K562 (cell line): ENCODE data around the gene TNFSF15. TPM values are rescaled to one million over a fixed set of nuclear protein-coding genes. Genes with fewer than 3 reads are reported as not detected.

ENCODE experiments used
- ATAC-seq: fragments of 200-7000 bp; cut with Tn5 transposase; 3 replicates; pipeline ENCODE4 v1.9.1; 2020; ENCODE audit warnings: moderate library complexity
- BruUV-seq: library from RNA; stranded (reverse); fragments of 400-500 nt; replicated peaks from 2 replicates; lab custom pipeline; 2021; lab: Mats Ljungman, UMichigan
- CTCF ChIA-PET: fragments of 300-600 bp; formaldehyde crosslinking; extraction: SDS; loops from one replicate; lab custom pipeline; 2021; ENCODE audit warnings: low intra/inter-chr PET ratio; lab: Yijun Ruan, JAX
- POLR2A ChIA-PET: fragments of 300-600, 350-650 bp; sonication (Branson Sonifier 250); formaldehyde crosslinking; extraction: SDS; loops from one replicate; lab custom pipeline; 2021; ENCODE audit warnings: antibody characterized with exemption, inconsistent platforms; lab: Yijun Ruan, JAX
- DNase-seq, 4 experiments: peaks; one replicate each; pipeline versions ENCODE4 v3.0.0 to v3.0.0-alpha.2; 2011 to 2018; ENCODE audit warnings: low spot score in 3 of 4, mixed read lengths in 3 of 4; ENCODE audit errors: extremely low read depth in 1 of 4
- FAIRE-seq: peaks from 2 replicates; lab custom pipeline; 2011; peaks lifted over from hg19 to GRCh38; lab: Jason Lieb, UNC
- H2AFZ ChIP-seq: 2 replicates; pipeline ENCODE4 v1.6.0; 2011; ENCODE audit warnings: low read depth, low read length, control low read depth, inconsistent platforms
- H3K27ac ChIP-seq: fragments of 200-600 bp; 3 replicates; pipeline ENCODE4 v1.8.0; 2011; ENCODE audit warnings: low read depth, mild to moderate bottlenecking, control low read depth, inconsistent platforms, low read length, moderate library complexity, mixed read lengths; ENCODE audit errors: extremely low read depth
- H3K27me3 ChIP-seq, 2 experiments: fragments of 300-600 bp in 1 of 2; 2 replicates in 1 of 2; 3 replicates in 1 of 2; pipeline versions ENCODE4 v1.6.0 to v1.8.0; 2011; ENCODE audit warnings: inconsistent platforms in 2 of 2, low read length in 2 of 2, mild to moderate bottlenecking in 1 of 2, mixed read lengths in 1 of 2, moderate library complexity in 1 of 2; ENCODE audit not compliant: control insufficient read depth in 2 of 2, insufficient read depth in 2 of 2
- H3K36me3 ChIP-seq: fragments of 300-600 bp; 3 replicates; pipeline ENCODE4 v1.8.0; 2011; ENCODE audit warnings: mild to moderate bottlenecking, low read length, inconsistent platforms; ENCODE audit not compliant: control insufficient read depth, insufficient read depth
- H3K4me1 ChIP-seq, 2 experiments: fragments of 200-600 bp in 1 of 2; replicated peaks in 1 of 2; 2 replicates in 1 of 2; 3 replicates in 1 of 2; pipeline versions ENCODE4 v1.5.1 to v1.8.0; 2011; ENCODE audit warnings: inconsistent platforms in 2 of 2, low read length in 2 of 2, mild to moderate bottlenecking in 1 of 2, mixed read lengths in 1 of 2, moderate library complexity in 1 of 2; ENCODE audit not compliant: control insufficient read depth in 2 of 2, insufficient read depth in 2 of 2
- H3K4me2 ChIP-seq: 2 replicates; pipeline ENCODE4 v1.6.1; 2011; ENCODE audit warnings: low read length, control low read depth, inconsistent platforms, mixed read lengths; ENCODE audit not compliant: insufficient read depth
- H3K4me3 ChIP-seq: fragments of 200-600 bp; sonication (generic), shearing (Covaris generic); 2 replicates; pipeline ENCODE4 v1.5.1; 2016; ENCODE audit warnings: control low read depth, inconsistent platforms
- H3K79me2 ChIP-seq: fragments of 200-600 bp; 3 replicates; pipeline ENCODE4 v1.8.0; 2011; ENCODE audit warnings: low read length, inconsistent platforms; ENCODE audit not compliant: control insufficient read depth, insufficient read depth
- H3K9ac ChIP-seq, 2 experiments: 2 replicates each; pipeline versions ENCODE4 v1.6.0 to v1.6.1; 2011; ENCODE audit warnings: low read depth in 2 of 2, low read length in 2 of 2, control low read depth in 1 of 2, inconsistent platforms in 1 of 2, mild to moderate bottlenecking in 1 of 2, mixed read lengths in 1 of 2; ENCODE audit not compliant: insufficient read depth in 1 of 2
- H3K9me1 ChIP-seq: one replicate; pipeline ENCODE4 v1.6.0; 2011; ENCODE audit warnings: inconsistent platforms, mild to moderate bottlenecking, low read length, moderate library complexity; ENCODE audit not compliant: control insufficient read depth, insufficient read depth
- H3K9me3 ChIP-seq: replicated peaks from 2 replicates; pipeline ENCODE4 v1.5.1; 2011; ENCODE audit warnings: low read depth, low read length, inconsistent platforms; ENCODE audit not compliant: control insufficient read depth, insufficient read depth
- H4K20me1 ChIP-seq: replicated peaks from 2 replicates; pipeline ENCODE4 v1.6.1; 2011; ENCODE audit warnings: low read length, inconsistent platforms, mixed read lengths; ENCODE audit not compliant: control insufficient read depth, insufficient read depth
- BRD4 ChIP-seq: fragments of 200-600 bp; sonication (generic); IDR thresholded peaks from 2 replicates; pipeline ENCODE4 v1.6.1; 2017; ENCODE audit warnings: inconsistent platforms
- CTBP1 ChIP-seq: fragments of 450-650 bp; IDR thresholded peaks from 2 replicates; pipeline ENCODE4 v1.6.1; 2016; ENCODE audit warnings: borderline replicate concordance
- E2F3 ChIP-seq: fragments of 250-450 bp; sonication (Bioruptor Pico); IDR thresholded peaks from 2 replicates; pipeline ENCODE4 v1.4.0; 2020; ENCODE audit warnings: mild to moderate bottlenecking
- HNRNPLL ChIP-seq: fragments of 200-400 bp; formaldehyde crosslinking; IDR thresholded peaks from 2 replicates; pipeline ENCODE4 v1.6.1; 2017; ENCODE audit warnings: low read length, low read depth, mild to moderate bottlenecking; ENCODE audit not compliant: poor library complexity, severe bottlenecking
- MAZ ChIP-seq, 2 experiments: fragments of 450-650 bp in 1 of 2; sonication (generic) in 1 of 2; formaldehyde crosslinking; IDR thresholded peaks in 1 of 2; conservative IDR thresholded peaks in 1 of 2; 2 replicates each; pipeline versions ENCODE4 v1.4.0 to v1.5.0; 2020; ENCODE audit warnings: mild to moderate bottlenecking in 1 of 2, missing genetic modification reagents in 1 of 2
- ZBTB1 ChIP-seq: sonication (generic); formaldehyde crosslinking; IDR thresholded peaks from 2 replicates; pipeline ENCODE4 v1.8.1; 2023; ENCODE audit warnings: missing genetic modification reagents, low read depth, mild to moderate bottlenecking, borderline replicate concordance
- WGBS: fragments of 100-300 bp; shearing (Covaris generic); methylation state at CpG from one replicate; pipeline ENCODE4 v1.1.6; 2016; ENCODE audit warnings: low coverage, mixed read lengths; ENCODE audit not compliant: insufficient coverage; ENCODE audit errors: missing lambda C conversion rate; 5-methylcytosine and 5-hydroxymethylcytosine counted together
- in situ Hi-C: fragments of 300-500 bp; cut with MboI; formaldehyde crosslinking; loops from 4 replicates; pipeline ENCODE4 v1.15.0; 2018; ENCODE audit warnings: inconsistent platforms, mixed read lengths
- intact Hi-C: fragments of 100-400 bp; cut with micrococcal nuclease; formaldehyde crosslinking; loops from 2 replicates; pipeline ENCODE4 v1.14.2; 2022
- polyA plus RNA-seq, 8 experiments: library from polyadenylated mRNA; depleted of rRNA in 4 of 8; stranded (reverse) in 5 of 8; unstranded in 3 of 8; fragments of >200 nt; fragmentation: Nextera tagmentation in 2 of 8; fragmentation: Illumina TruSeq in 1 of 8; extraction: Ambion mirVana in 2 of 8; extraction: Trizol in 1 of 8; gene quantifications; 2 replicates each; pipeline versions ENCODE4 v1.2.1 to v1.2.3, GENCODE V29; 2011 to 2014; ENCODE audit warnings: inconsistent platforms in 1 of 8, missing spikeins in 1 of 8
- total RNA-seq, 7 experiments: library from RNA; depleted of rRNA in 6 of 7; stranded (reverse); fragments of >200 nt in 6 of 7; fragmentation: Illumina TruSeq in 2 of 7; extraction: Trizol in 2 of 7; gene quantifications; 2 replicates each; pipeline versions ENCODE4 v1.2.1 to v1.2.3, GENCODE V29; 2011 to 2021; ENCODE audit warnings: low replicate concordance in 1 of 7
- TF ChIP-seq, protein P1 (sequence below): sonication (generic); formaldehyde crosslinking; IDR thresholded peaks from 2 replicates; pipeline ENCODE4 v1.8.0; 2022; ENCODE audit warnings: mild to moderate bottlenecking, missing genetic modification reagents, borderline replicate concordance
- TF ChIP-seq, protein P2 (sequence below): sonication (generic); formaldehyde crosslinking; IDR thresholded peaks from 2 replicates; pipeline ENCODE4 v1.9.0; 2022; ENCODE audit warnings: mild to moderate bottlenecking, missing genetic modification reagents
- TF ChIP-seq, protein P3 (sequence below): IDR thresholded peaks from 3 replicates; pipeline ENCODE4 v1.6.1; 2011; ENCODE audit warnings: borderline replicate concordance, mild to moderate bottlenecking, moderate library complexity; ENCODE audit not compliant: insufficient read length; ENCODE audit errors: extremely low read depth
- TF ChIP-seq, protein P4 (sequence below): sonication (generic); formaldehyde crosslinking; IDR thresholded peaks from 2 replicates; pipeline ENCODE4 v1.8.1; 2023; ENCODE audit warnings: missing genetic modification reagents, mild to moderate bottlenecking, borderline replicate concordance

Gene TNFSF15
- total and polyA plus RNA-seq, 9 of the 15 experiments (the other 6 are each of a cell fraction or from before 2014, with no cell fraction given) = not detected

DNA sequence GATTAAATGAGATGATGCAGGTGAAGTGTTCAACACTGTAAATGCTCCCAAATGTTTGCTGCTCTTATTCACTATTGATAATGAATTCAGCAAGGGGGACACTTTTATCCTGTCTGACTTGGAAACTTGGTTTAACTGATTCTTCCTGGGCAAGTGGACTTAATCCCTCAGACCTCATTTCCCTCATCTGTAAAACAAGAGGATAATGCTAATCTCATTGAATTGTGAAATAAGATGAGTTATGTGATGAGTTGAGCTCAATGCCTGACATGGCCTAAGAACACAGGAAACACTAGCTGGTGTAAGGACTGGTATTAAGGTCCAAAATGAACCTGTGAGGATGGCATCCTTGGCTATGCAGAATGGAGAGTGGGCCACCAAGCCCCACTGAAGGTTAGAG, 23.3 kb downstream of the TNFSF15 start (continued):
- TF ChIP-seq, protein P1, sequence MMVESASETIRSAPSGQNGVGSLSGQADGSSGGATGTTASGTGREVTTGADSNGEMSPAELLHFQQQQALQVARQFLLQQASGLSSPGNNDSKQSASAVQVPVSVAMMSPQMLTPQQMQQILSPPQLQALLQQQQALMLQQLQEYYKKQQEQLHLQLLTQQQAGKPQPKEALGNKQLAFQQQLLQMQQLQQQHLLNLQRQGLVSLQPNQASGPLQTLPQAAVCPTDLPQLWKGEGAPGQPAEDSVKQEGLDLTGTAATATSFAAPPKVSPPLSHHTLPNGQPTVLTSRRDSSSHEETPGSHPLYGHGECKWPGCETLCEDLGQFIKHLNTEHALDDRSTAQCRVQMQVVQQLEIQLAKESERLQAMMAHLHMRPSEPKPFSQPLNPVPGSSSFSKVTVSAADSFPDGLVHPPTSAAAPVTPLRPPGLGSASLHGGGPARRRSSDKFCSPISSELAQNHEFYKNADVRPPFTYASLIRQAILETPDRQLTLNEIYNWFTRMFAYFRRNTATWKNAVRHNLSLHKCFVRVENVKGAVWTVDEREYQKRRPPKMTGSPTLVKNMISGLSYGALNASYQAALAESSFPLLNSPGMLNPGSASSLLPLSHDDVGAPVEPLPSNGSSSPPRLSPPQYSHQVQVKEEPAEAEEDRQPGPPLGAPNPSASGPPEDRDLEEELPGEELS (CRISPR knock-in tag) = no peak
- TF ChIP-seq MAZ (CRISPR knock-in tag; conservative IDR thresholded peaks at IDR 0.05 in 1 of 2, IDR thresholded peaks at IDR 0.05 in 1 of 2) (no peak), ZBTB1 (CRISPR knock-in tag) (no peak)
- TF ChIP-seq, protein P2, sequence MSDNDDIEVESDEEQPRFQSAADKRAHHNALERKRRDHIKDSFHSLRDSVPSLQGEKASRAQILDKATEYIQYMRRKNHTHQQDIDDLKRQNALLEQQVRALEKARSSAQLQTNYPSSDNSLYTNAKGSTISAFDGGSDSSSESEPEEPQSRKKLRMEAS (CRISPR knock-in tag) = no peak

DNA sequence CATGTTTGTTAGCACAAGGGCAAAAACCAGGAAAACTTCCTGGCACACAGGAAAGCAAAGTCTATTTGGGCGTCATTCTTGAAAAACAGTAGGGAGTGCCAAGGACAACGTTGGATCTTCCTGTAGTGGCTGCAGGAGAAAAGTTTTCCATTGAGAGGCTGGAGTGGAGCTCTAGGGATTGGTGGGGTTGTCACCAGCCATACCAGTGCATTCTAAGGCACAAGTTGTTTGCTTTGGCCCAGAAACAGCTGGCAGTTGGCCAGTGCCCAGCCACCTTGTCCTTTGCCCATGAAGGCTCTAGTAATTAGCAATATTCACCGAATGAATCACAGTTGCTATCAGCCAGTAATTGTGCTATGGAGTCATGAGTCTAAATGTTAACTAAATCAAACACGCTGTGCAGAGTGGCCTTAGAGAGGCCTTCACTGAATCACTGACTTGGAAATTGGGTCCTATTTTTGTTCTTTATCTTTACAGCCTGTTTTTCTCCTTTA, 26.4 kb downstream of the TNFSF15 start:
- Histone ChIP-seq H2AFZ (no peak overlapping the region), H3K9me1 (no peaks in the 10 kb centered on the region), H3K9me3 (no peaks in the 10 kb centered on the region), H3K27ac (no peak overlapping the region), H3K4me2 (no peak overlapping the region), H3K4me1 (no peaks in the 10 kb centered on the region; a peak in 1 of 5 replicates), H3K79me2 (no peaks in the 10 kb centered on the region), H3K36me3 (no peaks in the 10 kb centered on the region), H3K27me3 (no peaks in the 10 kb centered on the region), H3K9ac (no peak overlapping the region), H3K4me3 (no peak overlapping the region), H4K20me1 (no peaks in the 10 kb centered on the region)
- WGBS = 0% methylated on average over 4 of the region's 4 CpGs
- no TSS peak for BruUV-seq
- FAIRE-seq (no peak), DNase-seq (no peak), ATAC-seq (no peak)
- in situ Hi-C loops = no loop called here
- intact Hi-C loops = no loop called here
- ChIA-PET CTCF (no interaction called here), POLR2A (no interaction called here)
- TF ChIP-seq E2F3 (CRISPR knock-in tag) (no peak), CTBP1 (no peak), BRD4 (no peak), HNRNPLL (no peak)
- TF ChIP-seq, protein P3, sequence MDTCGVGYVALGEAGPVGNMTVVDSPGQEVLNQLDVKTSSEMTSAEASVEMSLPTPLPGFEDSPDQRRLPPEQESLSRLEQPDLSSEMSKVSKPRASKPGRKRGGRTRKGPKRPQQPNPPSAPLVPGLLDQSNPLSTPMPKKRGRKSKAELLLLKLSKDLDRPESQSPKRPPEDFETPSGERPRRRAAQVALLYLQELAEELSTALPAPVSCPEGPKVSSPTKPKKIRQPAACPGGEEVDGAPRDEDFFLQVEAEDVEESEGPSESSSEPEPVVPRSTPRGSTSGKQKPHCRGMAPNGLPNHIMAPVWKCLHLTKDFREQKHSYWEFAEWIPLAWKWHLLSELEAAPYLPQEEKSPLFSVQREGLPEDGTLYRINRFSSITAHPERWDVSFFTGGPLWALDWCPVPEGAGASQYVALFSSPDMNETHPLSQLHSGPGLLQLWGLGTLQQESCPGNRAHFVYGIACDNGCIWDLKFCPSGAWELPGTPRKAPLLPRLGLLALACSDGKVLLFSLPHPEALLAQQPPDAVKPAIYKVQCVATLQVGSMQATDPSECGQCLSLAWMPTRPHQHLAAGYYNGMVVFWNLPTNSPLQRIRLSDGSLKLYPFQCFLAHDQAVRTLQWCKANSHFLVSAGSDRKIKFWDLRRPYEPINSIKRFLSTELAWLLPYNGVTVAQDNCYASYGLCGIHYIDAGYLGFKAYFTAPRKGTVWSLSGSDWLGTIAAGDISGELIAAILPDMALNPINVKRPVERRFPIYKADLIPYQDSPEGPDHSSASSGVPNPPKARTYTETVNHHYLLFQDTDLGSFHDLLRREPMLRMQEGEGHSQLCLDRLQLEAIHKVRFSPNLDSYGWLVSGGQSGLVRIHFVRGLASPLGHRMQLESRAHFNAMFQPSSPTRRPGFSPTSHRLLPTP = no peak
- TF ChIP-seq, protein P4, sequence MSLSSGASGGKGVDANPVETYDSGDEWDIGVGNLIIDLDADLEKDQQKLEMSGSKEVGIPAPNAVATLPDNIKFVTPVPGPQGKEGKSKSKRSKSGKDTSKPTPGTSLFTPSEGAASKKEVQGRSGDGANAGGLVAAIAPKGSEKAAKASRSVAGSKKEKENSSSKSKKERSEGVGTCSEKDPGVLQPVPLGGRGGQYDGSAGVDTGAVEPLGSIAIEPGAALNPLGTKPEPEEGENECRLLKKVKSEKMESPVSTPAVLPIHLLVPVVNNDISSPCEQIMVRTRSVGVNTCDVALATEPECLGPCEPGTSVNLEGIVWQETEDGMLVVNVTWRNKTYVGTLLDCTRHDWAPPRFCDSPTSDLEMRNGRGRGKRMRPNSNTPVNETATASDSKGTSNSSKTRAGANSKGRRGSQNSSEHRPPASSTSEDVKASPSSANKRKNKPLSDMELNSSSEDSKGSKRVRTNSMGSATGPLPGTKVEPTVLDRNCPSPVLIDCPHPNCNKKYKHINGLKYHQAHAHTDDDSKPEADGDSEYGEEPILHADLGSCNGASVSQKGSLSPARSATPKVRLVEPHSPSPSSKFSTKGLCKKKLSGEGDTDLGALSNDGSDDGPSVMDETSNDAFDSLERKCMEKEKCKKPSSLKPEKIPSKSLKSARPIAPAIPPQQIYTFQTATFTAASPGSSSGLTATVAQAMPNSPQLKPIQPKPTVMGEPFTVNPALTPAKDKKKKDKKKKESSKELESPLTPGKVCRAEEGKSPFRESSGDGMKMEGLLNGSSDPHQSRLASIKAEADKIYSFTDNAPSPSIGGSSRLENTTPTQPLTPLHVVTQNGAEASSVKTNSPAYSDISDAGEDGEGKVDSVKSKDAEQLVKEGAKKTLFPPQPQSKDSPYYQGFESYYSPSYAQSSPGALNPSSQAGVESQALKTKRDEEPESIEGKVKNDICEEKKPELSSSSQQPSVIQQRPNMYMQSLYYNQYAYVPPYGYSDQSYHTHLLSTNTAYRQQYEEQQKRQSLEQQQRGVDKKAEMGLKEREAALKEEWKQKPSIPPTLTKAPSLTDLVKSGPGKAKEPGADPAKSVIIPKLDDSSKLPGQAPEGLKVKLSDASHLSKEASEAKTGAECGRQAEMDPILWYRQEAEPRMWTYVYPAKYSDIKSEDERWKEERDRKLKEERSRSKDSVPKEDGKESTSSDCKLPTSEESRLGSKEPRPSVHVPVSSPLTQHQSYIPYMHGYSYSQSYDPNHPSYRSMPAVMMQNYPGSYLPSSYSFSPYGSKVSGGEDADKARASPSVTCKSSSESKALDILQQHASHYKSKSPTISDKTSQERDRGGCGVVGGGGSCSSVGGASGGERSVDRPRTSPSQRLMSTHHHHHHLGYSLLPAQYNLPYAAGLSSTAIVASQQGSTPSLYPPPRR (CRISPR knock-in tag) = no peak
